ENCODE results near the gene MTRR. TPM values are rescaled to one million over a fixed set of nuclear protein-coding genes. Genes with fewer than 3 reads are reported as not detected.

The MTRR gene
- polyA plus RNA-seq, 1 of the 3 experiments (the other 2 are of a cell fraction) = 18.4 TPM

DNA sequence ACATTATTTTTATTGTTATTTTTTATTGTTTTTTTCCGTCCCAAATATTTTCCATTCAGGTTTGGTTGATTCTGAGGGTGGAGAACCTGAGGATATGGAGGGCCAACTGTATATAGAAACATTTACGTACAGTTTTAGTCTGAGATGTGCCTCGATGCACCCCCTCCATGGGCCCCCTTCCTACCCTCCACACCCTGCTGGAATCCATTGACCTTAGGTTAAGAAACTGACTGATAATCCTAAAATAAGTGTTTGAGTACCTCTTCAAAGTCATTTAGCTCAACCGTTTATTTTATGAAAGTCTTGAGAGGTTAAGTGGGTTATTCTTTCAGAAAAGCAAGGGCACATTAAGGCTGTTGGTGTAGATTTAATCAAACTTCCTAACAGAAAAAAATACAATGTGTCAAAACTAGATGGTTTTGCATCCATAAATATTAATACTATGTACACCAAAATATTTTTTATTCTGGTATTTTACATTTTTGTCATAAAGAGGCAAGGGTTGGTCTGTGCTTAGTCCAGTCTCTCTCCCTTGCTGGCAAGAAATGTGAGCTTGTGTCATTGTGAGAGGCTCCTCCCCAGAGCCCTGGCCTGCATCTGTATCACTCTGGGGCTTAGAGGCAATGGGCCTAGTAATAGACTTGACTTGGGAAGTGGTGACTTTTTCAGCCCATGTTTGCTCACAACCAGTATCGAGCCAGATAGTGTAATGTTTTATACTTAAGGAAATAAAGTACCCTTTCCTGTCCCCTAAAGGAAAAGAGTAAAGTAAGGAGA lies 15.7 kb downstream of the MTRR start:
- H3K9me3 ChIP-seq = no peaks in the 10 kb centered on the region
- peaks cover 64 to 80% of the 10 kb centered on the region in 2 experiments for H3K36me3 ChIP-seq (replicated peaks in 1 of 2; ENCODE audit: control insufficient read depth in 1 of 2, insufficient read depth in 2 of 2, low read length in 1 of 2)
- no peaks in the 10 kb centered on the region for H3K27me3 ChIP-seq (ENCODE audit: insufficient read depth)
- H3K79me2 ChIP-seq (ENCODE audit: insufficient read depth) = peaks cover 7% of the 10 kb centered on the region; the same call in 1 of the 2 replicates
- H3K4me2 ChIP-seq = no peak overlapping the region
- no peaks in the 10 kb centered on the region; a peak in 1 of 4 replicates for H3K4me1 ChIP-seq (ENCODE audit: control insufficient read depth in 1 of 2, insufficient read depth in 2 of 2, low read depth in 1 of 2, low read length in 1 of 2)
- no peaks in the 10 kb centered on the region for H4K20me1 ChIP-seq (ENCODE audit: insufficient read depth)
- H3K9ac ChIP-seq = no peak overlapping the region
- no peak overlapping the region for H3K4me3 ChIP-seq (ENCODE audit: low read depth in 2 of 2, low read length in 1 of 2)
- TF ChIP-seq EP300 (IDR thresholded peaks at IDR 0.05; ENCODE audit: borderline replicate concordance in 1 of 2, low read depth in 1 of 2, low read length in 1 of 2) (no peak), NFIC (IDR thresholded peaks at IDR 0.05; ENCODE audit: borderline replicate concordance) (no peak), GABPA (IDR thresholded peaks at IDR 0.05; ENCODE audit: low read depth) (no peak), TCF12 (IDR thresholded peaks at IDR 0.05) (no peak), ELF1 (IDR thresholded peaks at IDR 0.05) (no peak), POLR2AphosphoS5 (IDR thresholded peaks at IDR 0.05; ENCODE audit: low read depth, low read length) (no peak), SIN3A (IDR thresholded peaks at IDR 0.05; ENCODE audit: borderline replicate concordance, low read depth, low read length) (no peak)
- TF ChIP-seq, protein P1, sequence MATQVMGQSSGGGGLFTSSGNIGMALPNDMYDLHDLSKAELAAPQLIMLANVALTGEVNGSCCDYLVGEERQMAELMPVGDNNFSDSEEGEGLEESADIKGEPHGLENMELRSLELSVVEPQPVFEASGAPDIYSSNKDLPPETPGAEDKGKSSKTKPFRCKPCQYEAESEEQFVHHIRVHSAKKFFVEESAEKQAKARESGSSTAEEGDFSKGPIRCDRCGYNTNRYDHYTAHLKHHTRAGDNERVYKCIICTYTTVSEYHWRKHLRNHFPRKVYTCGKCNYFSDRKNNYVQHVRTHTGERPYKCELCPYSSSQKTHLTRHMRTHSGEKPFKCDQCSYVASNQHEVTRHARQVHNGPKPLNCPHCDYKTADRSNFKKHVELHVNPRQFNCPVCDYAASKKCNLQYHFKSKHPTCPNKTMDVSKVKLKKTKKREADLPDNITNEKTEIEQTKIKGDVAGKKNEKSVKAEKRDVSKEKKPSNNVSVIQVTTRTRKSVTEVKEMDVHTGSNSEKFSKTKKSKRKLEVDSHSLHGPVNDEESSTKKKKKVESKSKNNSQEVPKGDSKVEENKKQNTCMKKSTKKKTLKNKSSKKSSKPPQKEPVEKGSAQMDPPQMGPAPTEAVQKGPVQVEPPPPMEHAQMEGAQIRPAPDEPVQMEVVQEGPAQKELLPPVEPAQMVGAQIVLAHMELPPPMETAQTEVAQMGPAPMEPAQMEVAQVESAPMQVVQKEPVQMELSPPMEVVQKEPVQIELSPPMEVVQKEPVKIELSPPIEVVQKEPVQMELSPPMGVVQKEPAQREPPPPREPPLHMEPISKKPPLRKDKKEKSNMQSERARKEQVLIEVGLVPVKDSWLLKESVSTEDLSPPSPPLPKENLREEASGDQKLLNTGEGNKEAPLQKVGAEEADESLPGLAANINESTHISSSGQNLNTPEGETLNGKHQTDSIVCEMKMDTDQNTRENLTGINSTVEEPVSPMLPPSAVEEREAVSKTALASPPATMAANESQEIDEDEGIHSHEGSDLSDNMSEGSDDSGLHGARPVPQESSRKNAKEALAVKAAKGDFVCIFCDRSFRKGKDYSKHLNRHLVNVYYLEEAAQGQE (IDR thresholded peaks at IDR 0.05; ENCODE audit: low read depth, low read length) = no peak
- TF ChIP-seq, protein P2, sequence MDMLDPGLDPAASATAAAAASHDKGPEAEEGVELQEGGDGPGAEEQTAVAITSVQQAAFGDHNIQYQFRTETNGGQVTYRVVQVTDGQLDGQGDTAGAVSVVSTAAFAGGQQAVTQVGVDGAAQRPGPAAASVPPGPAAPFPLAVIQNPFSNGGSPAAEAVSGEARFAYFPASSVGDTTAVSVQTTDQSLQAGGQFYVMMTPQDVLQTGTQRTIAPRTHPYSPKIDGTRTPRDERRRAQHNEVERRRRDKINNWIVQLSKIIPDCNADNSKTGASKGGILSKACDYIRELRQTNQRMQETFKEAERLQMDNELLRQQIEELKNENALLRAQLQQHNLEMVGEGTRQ (IDR thresholded peaks at IDR 0.05; ENCODE audit: borderline replicate concordance, low read depth, low read length) = no peak
- ChIA-PET CTCF (interaction anchor here (1.2 kb wide), 1 partner anchor 455 kb away, joined by 3 read pairs; no protein-coding TSS in a partner anchor), POLR2A (no interaction called here)
- no peaks in the 10 kb centered on the region for H3K9me2 ChIP-seq
- DNase-seq = no peak
- WGBS (ENCODE audit: low lambda C conversion rate) = 94% methylated on average over 5 of the region's 5 CpGs
- no peak overlapping the region for H2AFZ ChIP-seq (ENCODE audit: low read depth)
- H3F3A ChIP-seq (replicated peaks; ENCODE audit: insufficient read depth) = peaks cover 10% of the 10 kb centered on the region
- H3K27ac ChIP-seq (ENCODE audit: low read depth in 2 of 2, low read length in 1 of 2) = no peak overlapping the region

DNA sequence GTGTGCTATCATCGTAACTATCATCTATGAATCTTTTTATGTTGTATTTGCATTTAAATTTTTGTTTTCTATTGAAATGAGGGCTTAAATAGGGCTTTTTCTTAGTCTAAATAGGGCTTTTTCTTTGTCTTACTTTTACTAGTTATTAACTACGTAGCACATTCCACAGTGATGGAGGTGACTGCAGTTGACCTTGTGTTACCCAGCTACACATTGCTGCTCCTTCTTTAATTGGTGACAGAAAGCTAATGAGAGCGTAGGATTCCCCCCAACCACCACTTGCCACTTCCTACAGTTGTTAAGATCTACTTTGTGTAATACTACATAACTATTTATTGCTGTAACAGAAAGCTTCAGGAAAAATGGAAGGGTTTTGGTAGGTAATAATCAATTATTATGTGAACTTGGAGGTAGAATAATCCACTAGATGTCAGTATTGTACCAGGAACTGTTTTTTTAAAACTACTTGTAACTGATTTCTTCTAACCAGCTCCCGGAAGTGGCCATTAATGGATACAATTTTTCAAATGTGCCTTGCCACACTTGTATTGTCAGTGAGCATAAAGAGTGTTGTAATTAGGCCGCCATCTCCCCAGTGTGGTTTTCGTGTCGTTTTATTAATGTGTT lies 18.0 kb downstream of the MTRR start:
- peak; percentile 27 for DNase-seq
- 71% methylated on average over 7 of the region's 7 CpGs for WGBS (ENCODE audit: low lambda C conversion rate)

More for the DNA sequence above, 18.0 kb downstream of the MTRR start:
- peaks cover 14% of the 10 kb centered on the region for H3F3A ChIP-seq (replicated peaks; ENCODE audit: insufficient read depth)
- H4K20me1 ChIP-seq (ENCODE audit: insufficient read depth) = no peaks in the 10 kb centered on the region
- H3K27ac ChIP-seq (ENCODE audit: low read depth in 2 of 2, low read length in 1 of 2) = no peak overlapping the region
- H3K27me3 ChIP-seq (ENCODE audit: insufficient read depth) = no peaks in the 10 kb centered on the region
- H3K9ac ChIP-seq = no peak overlapping the region
- peaks cover 72 to 85% of the 10 kb centered on the region in 2 experiments for H3K36me3 ChIP-seq (replicated peaks in 1 of 2; ENCODE audit: control insufficient read depth in 1 of 2, insufficient read depth in 2 of 2, low read length in 1 of 2)
- no peaks in the 10 kb centered on the region for H3K4me1 ChIP-seq (ENCODE audit: control insufficient read depth in 1 of 2, insufficient read depth in 2 of 2, low read depth in 1 of 2, low read length in 1 of 2)
- POLR2A ChIA-PET = interaction anchor here (0.6 to 0.7 kb wide), 2 partner anchors 12 to 1086 kb away, joined by 3 to 4 read pairs; no protein-coding TSS in a partner anchor
- no peak overlapping the region for H2AFZ ChIP-seq (ENCODE audit: low read depth)
- CTCF ChIA-PET = interaction anchor here (0.6 to 3.2 kb wide), 27 partner anchors 10 to 1404 kb away, joined by 3 to 21 read pairs (median 4); partner anchors contain the start of genes CFAP90, FASTKD3 and MTRR
- no peaks in the 10 kb centered on the region for H3K79me2 ChIP-seq (ENCODE audit: insufficient read depth)
- H3K9me2 ChIP-seq = no peaks in the 10 kb centered on the region
- H3K4me2 ChIP-seq = no peak overlapping the region
- H3K9me3 ChIP-seq = no peaks in the 10 kb centered on the region
- H3K4me3 ChIP-seq (ENCODE audit: low read depth in 2 of 2, low read length in 1 of 2) = no peak overlapping the region
- TF ChIP-seq TCF12 (IDR thresholded peaks at IDR 0.05) (no peak), FOSL2 (IDR thresholded peaks at IDR 0.05; ENCODE audit: borderline replicate concordance, low read depth) (no peak), ELF1 (IDR thresholded peaks at IDR 0.05) (no peak), JUND (IDR thresholded peaks at IDR 0.05) (no peak), MXI1 (IDR thresholded peaks at IDR 0.05; ENCODE audit: low read depth, low read length) (no peak), RAD21 (IDR thresholded peaks at IDR 0.05; ENCODE audit: low read length) (peak; percentile 56), RFX5 (IDR thresholded peaks at IDR 0.05; ENCODE audit: low read length) (no peak), TEAD4 (IDR thresholded peaks at IDR 0.05; ENCODE audit: borderline replicate concordance, insufficient read depth) (no peak)
- TF ChIP-seq, protein P3, sequence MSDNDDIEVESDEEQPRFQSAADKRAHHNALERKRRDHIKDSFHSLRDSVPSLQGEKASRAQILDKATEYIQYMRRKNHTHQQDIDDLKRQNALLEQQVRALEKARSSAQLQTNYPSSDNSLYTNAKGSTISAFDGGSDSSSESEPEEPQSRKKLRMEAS (IDR thresholded peaks at IDR 0.05; ENCODE audit: low read depth) = no peak
- TF ChIP-seq, protein P4, sequence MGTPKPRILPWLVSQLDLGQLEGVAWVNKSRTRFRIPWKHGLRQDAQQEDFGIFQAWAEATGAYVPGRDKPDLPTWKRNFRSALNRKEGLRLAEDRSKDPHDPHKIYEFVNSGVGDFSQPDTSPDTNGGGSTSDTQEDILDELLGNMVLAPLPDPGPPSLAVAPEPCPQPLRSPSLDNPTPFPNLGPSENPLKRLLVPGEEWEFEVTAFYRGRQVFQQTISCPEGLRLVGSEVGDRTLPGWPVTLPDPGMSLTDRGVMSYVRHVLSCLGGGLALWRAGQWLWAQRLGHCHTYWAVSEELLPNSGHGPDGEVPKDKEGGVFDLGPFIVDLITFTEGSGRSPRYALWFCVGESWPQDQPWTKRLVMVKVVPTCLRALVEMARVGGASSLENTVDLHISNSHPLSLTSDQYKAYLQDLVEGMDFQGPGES (IDR thresholded peaks at IDR 0.05; ENCODE audit: low read depth, low read length) = no peak
- TF ChIP-seq, protein P5, sequence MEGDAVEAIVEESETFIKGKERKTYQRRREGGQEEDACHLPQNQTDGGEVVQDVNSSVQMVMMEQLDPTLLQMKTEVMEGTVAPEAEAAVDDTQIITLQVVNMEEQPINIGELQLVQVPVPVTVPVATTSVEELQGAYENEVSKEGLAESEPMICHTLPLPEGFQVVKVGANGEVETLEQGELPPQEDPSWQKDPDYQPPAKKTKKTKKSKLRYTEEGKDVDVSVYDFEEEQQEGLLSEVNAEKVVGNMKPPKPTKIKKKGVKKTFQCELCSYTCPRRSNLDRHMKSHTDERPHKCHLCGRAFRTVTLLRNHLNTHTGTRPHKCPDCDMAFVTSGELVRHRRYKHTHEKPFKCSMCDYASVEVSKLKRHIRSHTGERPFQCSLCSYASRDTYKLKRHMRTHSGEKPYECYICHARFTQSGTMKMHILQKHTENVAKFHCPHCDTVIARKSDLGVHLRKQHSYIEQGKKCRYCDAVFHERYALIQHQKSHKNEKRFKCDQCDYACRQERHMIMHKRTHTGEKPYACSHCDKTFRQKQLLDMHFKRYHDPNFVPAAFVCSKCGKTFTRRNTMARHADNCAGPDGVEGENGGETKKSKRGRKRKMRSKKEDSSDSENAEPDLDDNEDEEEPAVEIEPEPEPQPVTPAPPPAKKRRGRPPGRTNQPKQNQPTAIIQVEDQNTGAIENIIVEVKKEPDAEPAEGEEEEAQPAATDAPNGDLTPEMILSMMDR (IDR thresholded peaks at IDR 0.05) = peak; percentile 72
